ENCODE results near the gene FAM228A. TPM values are rescaled to one million over a fixed set of nuclear protein-coding genes. Genes with fewer than 3 reads are reported as not detected.

Gene FAM228A
- total RNA-seq, 1 donor from 2014 or later: 1.0 TPM

DNA sequence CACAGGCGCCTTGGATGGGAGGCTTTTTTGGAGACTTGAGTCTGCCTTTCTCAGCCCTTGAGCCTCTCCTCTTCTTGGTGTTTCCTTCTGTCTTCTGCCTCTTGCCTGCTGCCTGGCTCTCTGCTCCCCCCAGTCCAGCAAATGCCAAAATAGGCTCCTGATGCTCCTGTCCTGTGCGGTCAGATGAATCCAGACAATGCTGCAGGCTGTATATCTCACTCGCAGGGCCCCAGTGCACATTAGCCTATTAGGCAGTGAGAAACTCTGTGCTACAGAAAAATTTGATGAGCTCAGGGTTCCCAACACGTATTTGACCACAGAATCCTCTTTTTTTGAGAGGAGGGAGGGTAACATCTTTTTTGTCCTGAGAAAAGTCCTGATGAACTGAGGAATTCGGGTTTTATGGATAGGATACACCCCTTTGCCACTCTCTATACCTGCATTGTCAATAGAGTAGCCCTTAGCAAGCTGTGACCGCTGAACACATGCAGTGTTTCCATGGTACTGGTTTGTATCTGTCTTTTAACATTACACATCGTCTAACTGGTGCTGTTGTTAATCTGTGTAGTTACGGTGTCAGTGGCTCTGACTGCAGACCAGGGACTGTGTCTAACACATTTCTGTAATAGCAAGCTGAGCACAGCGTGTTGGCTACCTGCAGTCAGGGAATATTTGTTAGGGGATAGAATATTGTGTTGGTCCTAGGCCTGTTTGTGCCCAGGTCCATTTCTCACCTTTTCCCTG lies 50.8 kb downstream of the FAM228A start:
- DNase-seq (ENCODE audit: low spot score): no peak

DNA sequence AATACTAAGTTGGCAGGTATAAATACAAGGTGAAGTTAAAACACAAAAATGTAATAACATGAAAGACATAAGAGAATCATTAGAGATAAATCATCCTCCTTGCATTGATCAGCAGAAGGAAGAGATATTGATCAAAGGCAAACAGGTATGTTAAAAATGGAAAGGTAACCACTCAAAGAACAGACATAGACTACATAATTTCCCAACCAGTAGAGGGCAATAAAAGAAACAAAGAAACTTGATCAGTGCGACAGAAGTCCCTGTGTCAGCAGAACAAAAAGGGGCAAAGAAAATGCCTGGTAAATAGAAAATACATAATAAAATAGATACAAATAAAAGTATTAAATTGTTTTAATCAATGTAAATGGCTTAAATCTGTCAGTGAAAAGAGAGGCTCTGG lies 53.6 kb downstream of the FAM228A start:
- no peak for DNase-seq (ENCODE audit: low spot score)

DNA sequence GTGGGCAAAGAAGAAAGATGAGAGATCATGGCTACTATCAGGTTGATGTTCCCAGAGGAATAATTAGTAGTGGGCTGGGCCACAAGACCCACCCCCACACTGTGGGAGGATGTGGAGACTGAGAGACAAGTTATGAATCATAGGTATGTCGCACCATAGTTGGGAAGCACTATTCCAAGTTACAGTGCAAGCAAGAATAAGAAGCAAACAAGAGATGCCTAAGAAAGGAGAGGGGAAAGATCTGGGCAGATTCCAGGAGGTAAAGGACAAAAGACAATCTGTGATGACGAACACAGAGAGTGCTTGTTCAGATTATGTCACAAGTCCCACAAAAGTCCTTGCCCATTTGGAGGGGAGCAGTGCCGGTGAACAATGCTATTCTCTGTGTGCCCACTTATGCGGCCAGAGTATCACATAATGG lies 56.6 kb downstream of the FAM228A start:
- DNase-seq (ENCODE audit: low spot score): no peak

DNA sequence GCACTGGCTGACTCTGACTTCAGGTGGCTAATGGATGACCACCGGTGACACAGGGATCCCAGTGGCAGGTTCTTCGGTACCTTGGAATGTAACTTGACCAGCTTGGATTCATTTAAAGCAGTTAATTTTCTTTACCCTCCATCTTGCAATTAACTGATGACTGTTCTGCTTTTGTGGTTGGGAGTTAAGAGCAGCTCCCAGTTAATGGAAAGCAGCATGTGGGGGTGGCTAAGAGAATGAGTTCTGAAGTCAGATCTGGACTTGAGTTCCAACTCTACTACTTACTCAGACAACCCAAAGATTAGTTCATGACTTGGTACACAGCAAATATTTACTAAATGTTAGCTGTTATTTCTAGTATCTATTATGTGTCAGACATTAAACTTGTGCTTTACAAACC lies 58.5 kb downstream of the FAM228A start:
- no peak for DNase-seq (ENCODE audit: low spot score)

DNA sequence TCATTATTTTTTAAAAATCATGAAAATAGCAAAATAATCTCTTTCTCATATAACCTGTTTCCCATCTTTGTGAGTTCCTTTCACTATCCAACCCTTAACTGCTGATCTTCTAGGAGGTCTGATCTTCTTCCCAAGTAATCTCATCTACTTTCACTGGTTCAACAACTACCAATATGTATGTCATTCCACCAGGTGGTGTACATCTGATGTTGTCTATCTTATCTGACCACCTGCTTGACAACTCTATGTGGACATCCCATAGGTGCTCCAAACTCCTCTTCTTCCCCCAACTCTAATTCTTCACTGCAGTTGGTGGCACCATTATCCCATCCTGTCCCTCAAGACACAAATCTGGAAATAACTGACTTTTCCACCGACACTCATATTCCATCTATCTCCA lies 62.5 kb downstream of the FAM228A start:
- no peak for DNase-seq (ENCODE audit: low spot score)

DNA sequence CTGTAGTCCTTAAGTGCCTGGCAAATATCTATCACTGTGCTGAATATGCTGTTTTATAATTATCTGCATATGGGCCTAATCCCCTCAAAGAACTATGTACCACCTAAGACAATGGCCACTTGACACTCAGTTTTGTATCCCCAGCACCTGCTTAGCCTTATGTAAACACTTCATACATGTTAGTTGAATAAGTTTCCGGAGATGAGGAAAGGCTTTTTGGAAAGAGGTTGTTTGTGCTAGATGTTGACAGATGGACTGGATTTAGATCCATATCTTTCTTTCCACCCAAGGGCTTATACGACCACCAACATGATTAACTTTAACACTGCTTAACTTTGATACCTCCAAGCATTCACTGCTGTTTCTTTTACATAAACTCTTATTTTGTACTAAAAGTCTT lies 63.3 kb downstream of the FAM228A start:
- no peak for DNase-seq (ENCODE audit: low spot score)

DNA sequence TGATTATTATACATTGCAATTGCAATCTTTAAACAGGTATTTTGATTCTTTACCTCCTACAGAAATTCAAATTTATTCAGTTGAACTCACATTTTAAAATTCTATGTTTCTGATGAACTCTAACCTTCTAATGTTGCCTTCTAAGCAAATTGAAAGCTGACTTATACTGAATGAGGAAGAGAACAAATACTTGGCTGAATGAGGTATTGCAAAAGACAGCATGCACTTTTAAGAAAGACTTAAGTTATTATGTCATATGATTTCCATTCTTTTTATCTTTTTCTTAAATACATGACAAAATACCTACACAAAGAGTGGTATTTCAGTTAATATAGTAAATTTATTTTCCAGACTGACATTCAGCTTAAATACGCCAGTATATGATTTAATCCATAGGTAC lies 64.7 kb downstream of the FAM228A start:
- no peak for DNase-seq (ENCODE audit: low spot score)

Other genes with a start within 250 kb of the FAM228A start
- 16.3 TPM for gene ATAD2B, start 247.9 kb upstream of the FAM228A start, total RNA-seq
- 11.8 TPM for gene UBXN2A, start 234.6 kb upstream of the FAM228A start, total RNA-seq
- 0.23 TPM for gene MFSD2B, start 165.0 kb upstream of the FAM228A start, total RNA-seq
- gene WDCP, start 127.7 kb upstream of the FAM228A start, total RNA-seq: 8.4 TPM
- gene FKBP1B, start 125.3 kb upstream of the FAM228A start, total RNA-seq: 23.0 TPM
- 69.5 TPM for gene SF3B6, start 98.7 kb upstream of the FAM228A start, total RNA-seq
- gene TP53I3, start 90.2 kb upstream of the FAM228A start, total RNA-seq: 35.2 TPM
- 0.35 TPM for gene PFN4, start 51.7 kb upstream of the FAM228A start, total RNA-seq
- gene FAM228B, start 51.6 kb upstream of the FAM228A start, total RNA-seq: 23.2 TPM
- gene ITSN2, start 185.5 kb downstream of the FAM228A start, total RNA-seq: 49.6 TPM

Measured in mucosa of gallbladder (tissue), 1 donor.